CD1c-positive myeloid dendritic cell (primary cell): ENCODE data around the gene DPYSL5.

ENCODE experiments used
- DNase-seq: peaks from one replicate; pipeline ENCODE4 v3.0.0-alpha.2; 2016; ENCODE audit errors: extremely low spot score

DPYSL5 gene

GRCh38 chr2:26932974-26933373 lies 85.0 kb downstream of the DPYSL5 start:
- no peak for DNase-seq

DNA sequence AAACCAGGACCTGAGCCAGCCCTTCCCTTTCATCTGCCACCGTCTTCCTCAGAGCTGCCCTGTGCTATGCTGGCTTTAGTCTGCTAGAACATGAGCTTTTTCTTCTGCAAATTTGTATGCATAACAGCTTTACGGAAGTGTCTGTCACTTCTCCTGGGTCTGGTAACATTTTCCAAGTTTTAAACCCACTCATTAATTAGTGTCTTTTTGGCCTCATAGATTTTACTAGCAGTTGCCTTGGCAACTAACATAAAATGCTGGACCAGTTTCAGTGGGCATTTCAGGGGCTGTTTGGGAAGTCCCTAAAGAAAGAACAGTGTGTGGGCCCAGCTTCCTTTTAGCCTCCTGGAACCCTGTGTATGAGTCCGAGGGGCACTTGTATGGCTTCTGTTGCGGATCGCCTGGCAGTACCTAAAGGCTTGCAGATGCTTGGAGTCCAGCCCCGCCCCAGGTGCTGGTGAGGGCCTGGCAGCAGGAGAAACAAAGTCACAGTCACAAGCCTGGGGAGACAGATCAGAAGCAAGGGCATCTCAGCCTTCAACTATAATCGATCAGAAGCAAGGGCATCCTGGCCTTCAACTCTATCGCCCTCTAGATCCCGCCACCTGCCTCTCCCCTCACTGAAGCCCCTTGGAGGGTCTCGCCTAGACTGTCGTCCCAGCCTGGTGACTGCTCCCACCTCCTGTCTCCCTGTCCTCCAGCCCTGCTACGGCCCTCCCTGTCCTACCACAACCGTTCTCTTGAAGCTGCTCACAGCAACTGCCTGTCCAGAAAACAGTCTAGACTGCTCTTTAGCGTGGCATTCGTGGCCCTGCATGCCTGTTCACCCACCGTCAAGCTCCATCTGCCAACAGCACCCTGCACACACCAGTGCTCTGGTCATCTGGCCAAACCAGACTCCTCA lies 85.8 kb downstream of the DPYSL5 start:
- no peak for DNase-seq

DNA sequence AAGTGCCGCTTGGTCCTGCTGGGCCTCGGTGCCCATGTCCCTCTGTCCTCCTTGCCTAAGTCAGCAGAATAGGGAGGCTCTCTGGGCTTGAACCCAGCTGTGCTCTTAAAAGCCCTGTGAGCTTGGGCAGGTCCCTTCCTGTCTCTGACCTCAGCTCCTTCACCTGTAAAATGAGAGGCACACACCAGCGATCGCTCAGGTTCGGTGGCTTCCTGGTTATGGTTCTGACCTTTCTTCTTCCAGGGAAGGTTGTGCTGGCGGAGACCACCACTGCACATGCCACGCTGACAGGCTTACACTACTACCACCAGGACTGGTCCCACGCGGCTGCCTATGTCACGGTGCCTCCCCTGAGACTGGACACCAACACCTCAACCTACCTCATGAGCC lies 86.4 kb downstream of the DPYSL5 start:
- no peak for DNase-seq

- DNase-seq, result no peak
Observed at GRCh38 chr2:26934985-26935384, 87.1 kb downstream of the DPYSL5 start.

DNA sequence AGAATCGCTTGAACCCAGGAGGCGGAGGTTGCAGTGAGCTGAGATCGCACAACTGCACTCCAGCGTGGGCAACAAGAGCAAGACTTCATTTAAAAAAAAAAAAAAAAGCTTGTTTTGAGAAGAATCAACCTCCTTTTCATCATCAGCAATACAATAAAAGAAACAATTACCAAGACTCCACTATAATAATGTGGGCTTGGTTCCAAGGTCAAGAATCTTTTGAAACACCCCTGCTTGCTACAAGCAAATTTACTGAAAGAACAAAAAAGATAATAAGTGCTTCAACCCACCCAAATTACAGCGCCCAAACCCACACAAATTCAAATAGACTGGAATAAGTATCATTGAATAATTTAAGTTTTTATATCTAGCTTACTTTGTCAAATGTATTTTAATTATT lies 88.9 kb downstream of the DPYSL5 start:
- DNase-seq, result no peak

GRCh38 chr2:26938399-26939118 lies 90.6 kb downstream of the DPYSL5 start:
- no peak for DNase-seq

DNA sequence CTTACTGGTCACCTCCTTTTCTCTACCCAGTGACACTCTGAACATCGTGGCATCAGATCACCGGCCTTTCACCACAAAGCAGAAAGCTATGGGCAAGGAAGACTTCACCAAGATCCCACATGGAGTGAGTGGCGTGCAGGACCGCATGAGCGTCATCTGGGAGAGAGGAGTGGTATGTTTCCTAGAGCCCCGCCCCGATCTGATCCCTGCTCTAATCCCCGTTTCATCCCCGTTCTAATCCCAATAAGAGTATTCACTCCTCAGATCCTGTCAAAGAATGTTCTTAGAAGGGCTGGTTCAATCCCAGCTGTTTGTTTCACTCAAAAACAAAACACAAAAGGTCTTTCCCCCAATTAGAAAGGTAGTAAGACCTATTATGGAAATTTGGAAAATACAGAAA lies 92.1 kb downstream of the DPYSL5 start:
- no peak for DNase-seq

- no peak for DNase-seq
Observed at GRCh38 chr2:26941486-26941885, 93.6 kb downstream of the DPYSL5 start.

- DNase-seq, result peak; percentile 57
Observed at GRCh38 chr2:26942543-26943295, 94.8 kb downstream of the DPYSL5 start.

DNA sequence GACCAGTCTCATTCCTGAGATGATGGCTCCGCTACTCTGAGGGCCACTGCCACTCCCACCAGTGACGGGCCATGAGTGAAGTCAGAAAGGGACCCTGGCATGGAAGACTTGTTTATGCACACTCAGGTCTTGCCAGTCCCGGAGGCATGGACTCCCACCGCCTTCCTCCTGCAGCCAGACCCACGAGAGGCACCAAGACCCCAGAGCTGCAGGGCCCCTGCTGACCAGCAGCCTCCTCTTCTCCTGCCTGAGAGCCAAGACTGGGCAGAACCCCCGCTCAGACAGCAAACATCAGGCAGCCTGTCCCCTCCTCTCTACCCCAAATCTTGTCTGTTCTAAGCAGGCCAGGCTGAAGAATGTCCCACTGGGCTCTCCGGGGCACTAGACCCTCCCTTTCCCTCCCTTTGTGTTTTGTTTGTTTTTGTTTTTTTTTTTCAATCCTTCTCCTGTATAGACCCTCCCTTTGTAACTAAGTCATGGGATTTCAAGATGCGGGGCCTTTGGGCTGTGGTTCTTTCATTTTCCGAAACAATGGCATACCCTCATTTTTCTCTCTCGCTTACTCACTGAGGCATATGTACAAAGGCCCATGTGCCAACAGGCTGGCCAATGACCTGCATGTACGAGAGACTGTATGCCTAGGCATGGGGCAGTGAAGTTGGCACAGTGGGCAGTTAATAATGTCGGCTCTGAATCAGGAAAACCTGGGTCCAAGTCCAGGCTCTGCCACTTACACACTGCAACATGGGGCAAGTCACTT lies 98.2 kb downstream of the DPYSL5 start:
- no peak for DNase-seq

- no peak for DNase-seq
Observed at GRCh38 chr2:26946841-26947784, 99.2 kb downstream of the DPYSL5 start.

GRCh38 chr2:26948800-26949199 lies 100.9 kb downstream of the DPYSL5 start:
- no peak for DNase-seq

DNA sequence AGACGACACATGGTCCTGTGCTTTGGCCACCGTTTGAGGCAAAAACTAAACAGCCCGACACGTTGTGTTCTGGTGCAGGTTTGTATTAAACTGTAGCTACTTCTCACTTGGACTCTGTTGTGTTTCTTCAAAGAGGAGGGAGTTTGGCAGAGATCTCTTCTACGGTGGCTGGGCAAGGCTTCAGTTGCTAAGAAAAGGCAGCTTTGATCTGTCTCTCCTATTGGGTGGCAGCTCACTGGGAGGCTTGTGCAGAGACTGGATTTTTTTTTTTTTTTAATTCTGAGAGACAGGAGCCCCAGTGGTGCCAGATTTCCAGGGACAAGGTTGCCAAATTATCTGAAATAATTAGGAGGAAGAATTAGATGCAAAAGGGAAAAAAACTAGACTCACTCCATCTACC lies 102.3 kb downstream of the DPYSL5 start:
- no peak for DNase-seq

DNA sequence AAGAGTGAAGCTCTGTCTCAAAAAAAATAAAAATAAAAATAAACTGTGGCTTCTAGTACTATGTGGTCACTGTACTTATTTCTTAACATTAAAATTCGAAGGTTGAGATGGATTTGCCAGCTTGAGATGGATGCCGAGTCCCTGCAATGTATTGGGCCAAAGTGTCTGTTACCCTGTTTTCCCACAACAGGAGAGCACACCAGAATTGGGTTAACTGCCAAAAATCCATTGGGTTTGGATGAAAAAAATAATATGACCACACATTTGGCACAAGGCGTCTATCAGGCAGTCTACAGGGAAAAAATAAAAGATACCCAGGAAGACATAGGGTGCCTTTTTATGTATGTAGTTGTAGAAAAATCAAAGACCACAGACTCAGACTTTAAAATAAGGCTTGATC lies 103.3 kb downstream of the DPYSL5 start:
- DNase-seq, result no peak

DNA sequence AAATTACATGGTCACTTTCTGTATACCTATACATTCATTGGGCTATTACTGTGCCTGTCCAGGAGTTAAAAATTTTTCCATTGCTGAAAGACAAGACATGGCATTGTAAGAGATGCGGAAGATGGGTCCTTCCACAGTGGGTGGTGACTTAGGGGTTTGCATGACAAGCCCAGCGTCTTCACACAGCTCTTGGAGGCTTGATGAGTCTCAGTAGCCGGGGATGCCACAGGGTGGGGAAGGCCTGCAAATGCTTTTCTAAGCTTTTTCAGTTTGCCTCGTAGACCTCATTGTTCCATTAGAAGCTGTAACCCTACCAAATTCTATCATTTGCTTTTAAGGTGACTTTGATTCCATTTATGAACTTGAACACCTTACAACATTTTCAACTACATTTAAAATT lies 104.4 kb downstream of the DPYSL5 start:
- no peak for DNase-seq

- DNase-seq, result no peak
Observed at GRCh38 chr2:26954135-26954534, 106.2 kb downstream of the DPYSL5 start.

- no peak for DNase-seq
Observed at GRCh38 chr2:26957041-26957440, 109.1 kb downstream of the DPYSL5 start.

DNA sequence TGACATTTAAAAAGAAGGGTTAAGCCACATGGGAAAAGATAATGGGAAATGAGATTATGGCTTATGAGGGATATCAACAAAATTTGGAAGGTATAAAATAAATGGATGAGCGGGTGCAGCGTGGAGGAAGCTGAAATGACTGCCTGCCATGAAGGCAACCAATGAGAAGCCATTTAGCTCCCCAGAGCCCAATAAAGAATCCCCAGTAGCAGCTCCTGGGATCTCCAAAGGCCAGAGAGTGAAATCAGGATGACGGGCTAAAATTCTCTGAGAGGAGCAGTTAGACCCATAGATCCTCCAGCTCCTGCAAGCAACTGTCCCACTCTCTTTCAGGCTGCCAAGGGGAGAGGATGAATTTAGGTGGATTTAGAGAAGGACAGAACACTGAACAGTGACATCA lies 109.6 kb downstream of the DPYSL5 start:
- no peak for DNase-seq

- peak; percentile 44 for DNase-seq
Observed at GRCh38 chr2:26959331-26959730, 111.4 kb downstream of the DPYSL5 start.

- DNase-seq, result no peak
Observed at GRCh38 chr2:26964446-26965130, 116.7 kb downstream of the DPYSL5 start.
